Urinary bladder (tissue), 4 donors: ENCODE data around the gene RPE65. TPM values are rescaled to one million over a fixed set of nuclear protein-coding genes. Genes with fewer than 3 reads are reported as not detected.
"Not testable (repeated sequence)": the region's sequence is repeated elsewhere in the genome, so short reads cannot be mapped to it uniquely, and the experiment has no call there.

Experiments
- DNase-seq: peaks from one replicate; pipeline ENCODE4 v3.0.0-alpha.2; 2015; ENCODE audit errors: extremely low spot score
- H3K27ac ChIP-seq: one replicate; pipeline ENCODE4 v1.5.1; 2013; ENCODE audit warnings: low read depth, mild to moderate bottlenecking, moderate library complexity
- H3K36me3 ChIP-seq: one replicate; pipeline ENCODE4 v1.6.1; 2013; ENCODE audit warnings: mild to moderate bottlenecking, moderate library complexity; ENCODE audit not compliant: insufficient read depth
- H3K4me1 ChIP-seq: one replicate; pipeline ENCODE4 v1.6.1; 2013; ENCODE audit warnings: mild to moderate bottlenecking, moderate library complexity; ENCODE audit not compliant: insufficient read depth
- H3K4me3 ChIP-seq: one replicate; pipeline ENCODE4 v1.5.1; 2013; ENCODE audit warnings: low read depth, low read length
- WGBS: extraction: QIAGEN DNeasy Blood & Tissue Kit; methylation state at CpG from one replicate; pipeline ENCODE4 v1.1.7; 2013; 5-methylcytosine and 5-hydroxymethylcytosine counted together
- polyA plus RNA-seq: library from polyadenylated mRNA; stranded (reverse); fragments of 200-250 nt; gene quantifications from one replicate; pipeline ENCODE4 v1.2.3, GENCODE V29; 2013
- total RNA-seq: library from RNA; depleted of rRNA; stranded (reverse); fragments of >200 nt; gene quantifications from one replicate; pipeline ENCODE4 v1.2.3, GENCODE V29; 2014
- donor health status: healthy with polysubstance abuse.
- donor health status: healthy.

RPE65 gene
- 9.9 TPM for total RNA-seq
- polyA plus RNA-seq, result 0.89 TPM

DNA sequence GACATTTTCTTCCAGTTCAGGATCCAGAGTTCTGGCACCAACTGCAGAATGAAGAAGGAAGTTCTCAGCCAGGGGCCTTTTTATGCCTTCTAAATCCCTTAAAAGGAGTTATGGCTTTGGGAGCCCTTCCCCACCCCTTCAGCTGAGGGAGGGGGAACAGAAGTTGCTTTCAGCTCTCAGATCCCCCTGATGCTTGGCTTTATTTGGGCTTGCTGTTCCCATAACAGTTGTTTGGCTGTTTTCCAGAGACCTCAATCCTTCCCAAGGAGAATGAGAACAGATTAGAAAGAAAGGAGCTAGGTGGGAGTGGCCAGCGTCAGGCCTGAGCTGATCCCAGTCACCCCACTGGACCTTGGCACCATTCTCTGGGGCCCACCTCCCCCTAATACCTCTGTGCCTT, at the start of gene RPE65:
TSS of gene RPE65 (minus strand) at position 54 of the 400 bp plus-strand sequence. CDS start at position 5, 49 bp downstream.
- no peaks in the 10 kb centered on the region for H3K4me1 ChIP-seq
- DNase-seq, result peak; percentile 40
- no peaks in the 10 kb centered on the region for H3K36me3 ChIP-seq
- H3K27ac ChIP-seq, result no peak within 1 kb of the TSS
- no peak within 1 kb of the TSS for H3K4me3 ChIP-seq
- 16% methylated on average over 1 of the region's 1 CpG for WGBS

GRCh38 chr1:68497358-68497698, 47.6 kb upstream of the RPE65 start:
- no peak for DNase-seq
- no peak overlapping the region for H3K27ac ChIP-seq
- H3K4me3 ChIP-seq, result peak overlapping the region; percentile 39
- 5% methylated on average over 3 of the region's 3 CpGs for WGBS
- H3K36me3 ChIP-seq, result no peaks in the 10 kb centered on the region
- H3K4me1 ChIP-seq, result no peaks in the 10 kb centered on the region

DNA sequence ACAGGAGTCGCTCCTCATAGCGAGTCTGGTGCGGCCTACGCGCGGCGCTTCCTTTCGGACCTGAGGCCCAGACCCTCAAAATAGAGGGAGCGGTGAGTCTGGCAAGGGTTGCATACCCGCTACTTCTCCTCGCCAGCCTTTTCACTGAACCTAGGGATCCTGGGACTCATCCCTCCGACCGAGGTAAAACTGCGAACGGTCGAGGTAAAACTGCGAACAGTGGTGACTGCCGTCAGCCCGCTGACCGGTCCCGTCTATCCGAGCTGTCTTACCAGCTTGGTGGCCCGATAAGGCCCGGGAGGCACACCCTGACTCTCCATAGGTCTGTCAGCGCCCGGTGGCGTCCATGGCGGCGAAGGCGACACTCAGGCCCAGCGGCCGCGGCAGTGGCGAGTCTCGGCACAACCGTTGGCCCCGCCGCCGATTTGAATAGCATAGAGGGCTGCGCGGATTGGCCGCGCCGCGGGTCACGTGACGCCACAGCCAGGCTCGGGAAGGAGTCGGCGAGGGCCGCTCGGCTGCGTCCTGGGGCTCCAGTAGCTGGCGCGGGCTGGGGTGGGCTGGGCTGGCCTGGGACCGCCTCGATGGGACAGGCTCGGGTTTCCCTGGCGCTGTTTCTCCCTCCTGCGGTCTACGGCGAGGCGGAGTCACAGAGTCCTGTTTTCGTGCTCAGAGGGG, 47.1 kb upstream of the RPE65 start, which contains the start of gene DEPDC1:
TSS of gene DEPDC1 (minus strand) at position 403 of the 678 bp plus-strand sequence. CDS start at position 320, 83 bp downstream.
- under 1% methylated on average over 64 of the region's 64 CpGs for WGBS
- H3K36me3 ChIP-seq, result no peaks in the 10 kb centered on the region
- H3K4me3 ChIP-seq, result peak within 1 kb of the TSS; percentile 39
- H3K4me1 ChIP-seq, result no peaks in the 10 kb centered on the region
- no peak within 1 kb of the TSS for H3K27ac ChIP-seq
- DNase-seq, result peak; percentile 83

DNA sequence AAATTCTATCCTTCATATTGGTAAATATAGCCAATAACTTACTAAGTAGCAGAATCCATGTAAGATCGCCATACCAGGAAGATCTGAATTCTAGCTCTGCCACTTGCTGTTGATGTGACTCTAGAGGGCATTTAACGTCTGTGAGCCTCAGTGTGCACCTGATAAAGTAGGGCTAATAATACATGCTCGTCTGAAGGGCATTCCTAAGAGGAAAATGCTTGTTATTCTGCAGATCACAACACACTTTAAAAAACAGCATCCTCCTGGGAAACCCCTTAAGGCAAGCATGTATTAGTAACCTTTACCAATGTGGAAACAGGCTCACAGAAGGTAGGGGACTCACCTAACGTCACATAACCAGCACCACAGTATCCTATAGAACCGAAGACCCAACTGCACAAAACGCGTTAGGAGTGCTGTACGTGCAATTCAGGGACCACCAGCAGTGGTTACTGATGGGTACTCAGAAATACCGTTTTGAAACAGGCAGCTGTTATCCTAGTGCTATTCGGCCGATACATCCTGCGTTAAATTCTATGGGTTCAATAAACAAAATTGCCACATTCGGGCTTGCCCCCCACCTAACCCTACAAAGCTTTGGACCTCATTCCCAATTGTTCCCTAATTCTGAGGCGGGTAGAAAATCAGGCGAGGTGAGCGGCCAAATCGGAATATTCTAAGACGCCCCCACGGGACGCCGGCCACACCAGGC, 46.4 kb upstream of the RPE65 start:
- Histone ChIP-seq H3K27ac (no peak overlapping the region), H3K4me3 (peak overlapping the region; percentile 39), H3K4me1 (no peaks in the 10 kb centered on the region), H3K36me3 (no peaks in the 10 kb centered on the region)
- no peak for DNase-seq
- 10% methylated on average over 21 of the region's 21 CpGs for WGBS

GRCh38 chr1:68495532-68495931, 45.8 kb upstream of the RPE65 start:
- no peak overlapping the region for H3K27ac ChIP-seq
- WGBS, result 73% methylated on average over 3 of the region's 3 CpGs
- H3K4me3 ChIP-seq, result no peak overlapping the region
- H3K36me3 ChIP-seq, result no peaks in the 10 kb centered on the region
- no peaks in the 10 kb centered on the region for H3K4me1 ChIP-seq
- no peak for DNase-seq

DNA sequence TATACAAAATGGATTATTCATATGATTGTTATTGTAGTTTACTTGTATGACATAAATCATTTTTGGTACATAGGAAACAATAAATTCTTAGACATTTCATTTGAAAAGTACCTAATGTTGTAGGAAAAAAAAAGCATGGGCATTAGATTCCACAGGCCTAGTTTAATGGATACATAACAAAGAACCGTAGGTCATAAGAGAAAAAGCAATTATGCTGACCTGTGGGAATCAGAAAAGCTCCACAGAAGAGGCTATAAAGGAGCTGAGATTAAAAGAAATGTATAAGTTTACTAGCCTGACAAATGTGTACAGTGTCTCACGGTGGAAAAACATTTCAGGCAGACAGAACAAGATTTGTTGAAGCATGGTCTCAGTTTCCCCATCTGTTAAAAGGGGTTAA, 43.4 kb upstream of the RPE65 start:
- H3K36me3 ChIP-seq, result no peaks in the 10 kb centered on the region
- no peaks in the 10 kb centered on the region for H3K4me1 ChIP-seq
- DNase-seq, result no peak
- no peak overlapping the region for H3K27ac ChIP-seq
- H3K4me3 ChIP-seq, result no peak overlapping the region
- 71% methylated on average over 2 of the region's 2 CpGs for WGBS

- not testable (repeated sequence) for H3K4me1 ChIP-seq, H3K36me3 ChIP-seq, H3K4me3 ChIP-seq, H3K27ac ChIP-seq, DNase-seq
- WGBS, result 93% methylated on average over 6 of the region's 6 CpGs
Observed at GRCh38 chr1:68492255-68492654, 42.5 kb upstream of the RPE65 start.

DNA sequence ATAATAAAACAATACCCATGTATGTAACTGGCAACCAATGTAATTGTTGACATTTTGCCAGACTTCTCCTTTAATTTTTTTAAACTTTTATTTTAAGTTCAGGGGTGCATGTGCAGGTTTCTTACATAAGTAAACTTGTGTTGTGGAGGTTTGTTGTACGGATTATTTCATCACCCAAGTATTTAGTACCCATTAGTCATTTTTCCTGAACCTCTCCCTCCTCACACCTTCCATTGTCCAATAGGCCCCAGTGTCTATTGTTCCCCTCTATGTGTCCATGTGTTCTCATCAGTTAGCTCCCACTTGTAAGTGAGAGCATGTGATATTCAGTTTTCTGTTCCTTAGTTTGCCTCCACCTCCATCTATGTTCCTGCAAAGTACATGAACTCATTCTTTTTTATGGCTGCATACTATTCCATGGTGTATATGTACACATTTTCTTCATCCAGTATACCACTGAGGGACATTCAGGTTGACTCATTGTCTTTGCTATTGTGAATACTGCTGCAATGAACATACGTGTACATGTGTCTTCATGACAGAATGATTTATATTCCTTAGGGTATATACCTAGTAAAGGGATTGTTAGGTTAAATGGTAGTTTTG, 40.4 kb upstream of the RPE65 start:
- H3K36me3 ChIP-seq, result no peaks in the 10 kb centered on the region
- DNase-seq, result no peak
- no peak overlapping the region for H3K4me3 ChIP-seq
- no peaks in the 10 kb centered on the region for H3K4me1 ChIP-seq
- H3K27ac ChIP-seq, result no peak overlapping the region
- WGBS, result 98% methylated on average over 2 of the region's 2 CpGs

GRCh38 chr1:68485431-68486022, 35.8 kb upstream of the RPE65 start:
- no peak for DNase-seq
- no peaks in the 10 kb centered on the region for H3K4me1 ChIP-seq
- WGBS, result 76% methylated on average over 3 of the region's 3 CpGs
- H3K36me3 ChIP-seq, result no peaks in the 10 kb centered on the region
- no peak overlapping the region for H3K27ac ChIP-seq
- no peak overlapping the region for H3K4me3 ChIP-seq

DNA sequence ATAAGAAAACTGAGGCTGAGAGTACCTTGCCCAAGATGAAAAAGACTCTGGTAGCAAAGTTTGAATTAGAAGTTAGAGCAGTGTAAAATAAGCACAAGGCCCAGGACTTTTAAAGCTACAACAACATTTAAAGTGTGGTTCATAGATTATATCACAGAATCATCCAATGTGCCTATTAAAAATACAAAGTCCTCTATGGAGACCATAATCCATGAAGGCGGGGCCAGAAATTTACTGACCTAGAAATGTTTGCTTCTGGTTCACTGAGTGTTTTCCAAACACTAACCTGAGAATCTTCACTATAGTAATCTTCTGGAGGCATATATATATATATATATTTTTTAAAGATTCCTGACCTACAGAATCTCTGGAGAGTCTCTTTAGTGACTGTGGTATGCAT, 34.9 kb upstream of the RPE65 start:
- Histone ChIP-seq H3K36me3 (no peaks in the 10 kb centered on the region), H3K27ac (no peak overlapping the region), H3K4me3 (no peak overlapping the region), H3K4me1 (no peaks in the 10 kb centered on the region)
- DNase-seq, result no peak
- WGBS, result 100% methylated on average over 1 of the region's 1 CpG

DNA sequence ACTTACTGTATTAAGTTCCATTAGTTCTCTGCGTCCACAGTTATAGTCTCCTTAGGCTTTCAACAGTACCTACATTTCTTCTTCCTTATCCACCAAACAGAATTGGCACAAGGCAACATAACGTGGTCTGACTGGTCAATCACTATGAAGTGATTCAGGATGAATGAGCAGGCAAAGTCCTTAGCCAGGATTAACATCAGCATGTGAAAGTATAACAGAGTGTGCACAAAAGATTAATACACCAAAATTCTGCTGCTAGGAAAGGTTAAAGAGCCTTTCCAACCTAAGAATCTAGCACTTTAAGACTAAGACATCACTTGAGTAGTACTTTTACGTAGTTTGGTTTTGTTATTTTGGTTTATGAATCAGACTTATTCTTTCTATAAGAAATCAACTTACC, 31.3 kb upstream of the RPE65 start:
- DNase-seq, result no peak
- 93% methylated on average over 3 of the region's 3 CpGs for WGBS
- H3K27ac ChIP-seq, result no peak overlapping the region
- H3K36me3 ChIP-seq, result no peaks in the 10 kb centered on the region
- H3K4me1 ChIP-seq, result no peaks in the 10 kb centered on the region
- no peak overlapping the region for H3K4me3 ChIP-seq

DNA sequence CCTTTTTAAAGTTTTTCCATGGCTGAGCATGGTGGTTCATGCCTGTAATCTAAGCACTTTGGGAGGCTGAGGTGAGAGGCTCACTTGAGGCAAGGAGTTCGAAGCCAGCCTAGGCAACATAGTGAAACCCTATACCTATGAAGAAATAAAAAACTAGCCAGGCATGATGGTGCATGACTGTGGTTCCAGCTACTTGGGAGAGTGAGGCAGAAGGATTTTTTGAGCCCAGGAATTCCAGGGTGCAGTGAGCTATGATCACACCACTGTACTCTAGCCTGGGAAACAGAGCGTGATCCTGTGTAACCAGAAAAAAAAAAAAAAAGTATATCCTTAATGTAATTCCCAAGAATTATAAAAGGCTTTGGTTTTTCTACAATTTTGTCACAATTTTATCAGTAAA, 29.7 kb upstream of the RPE65 start:
- 98% methylated on average over 2 of the region's 2 CpGs for WGBS
- no peak for DNase-seq
- H3K36me3 ChIP-seq, result no peaks in the 10 kb centered on the region
- no peak overlapping the region for H3K27ac ChIP-seq
- H3K4me1 ChIP-seq, result no peaks in the 10 kb centered on the region
- H3K4me3 ChIP-seq, result no peak overlapping the region

DNA sequence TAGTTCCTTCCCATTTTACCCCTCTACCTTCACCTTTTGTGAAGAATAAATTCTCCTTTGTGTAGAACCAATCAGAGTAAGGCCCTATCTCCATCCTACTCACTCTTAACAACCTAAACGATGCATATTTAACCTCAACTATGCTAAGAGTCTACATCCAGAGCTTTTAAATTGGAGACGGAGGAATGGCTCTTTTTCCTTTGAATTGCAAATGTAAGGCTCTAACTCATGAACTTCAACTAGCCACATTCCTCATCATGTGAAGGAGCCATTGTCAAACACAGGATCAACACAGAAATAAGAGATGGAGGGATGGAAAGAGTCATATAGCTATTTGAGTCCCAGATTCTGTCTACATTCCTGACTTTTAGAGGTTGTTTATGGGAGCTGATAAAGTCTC, 28.9 kb upstream of the RPE65 start:
- no peak overlapping the region for H3K27ac ChIP-seq
- 90% methylated on average over 2 of the region's 2 CpGs for WGBS
- DNase-seq, result no peak

DNA sequence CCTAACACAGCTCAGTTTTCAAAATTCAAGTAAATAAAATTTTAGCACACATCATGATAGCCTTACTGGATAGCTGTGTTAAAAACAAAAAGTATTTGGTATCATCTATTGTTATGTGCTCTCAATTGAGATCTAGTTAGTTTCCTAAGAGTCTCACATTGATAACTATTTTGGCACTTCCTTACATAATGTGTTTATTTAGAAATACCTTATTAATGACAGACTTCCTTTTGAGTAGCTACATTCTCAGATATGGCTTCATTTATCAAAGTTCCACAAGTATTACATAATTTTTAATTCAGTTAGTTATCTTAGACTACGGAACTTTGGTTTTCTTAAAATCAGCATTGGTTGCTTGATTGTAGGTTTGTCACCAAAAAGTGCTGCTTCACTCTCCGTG, 26.9 kb upstream of the RPE65 start:
- not testable (repeated sequence) for H3K4me1 ChIP-seq, H3K4me3 ChIP-seq, DNase-seq, H3K36me3 ChIP-seq, H3K27ac ChIP-seq
- WGBS, result 87% methylated on average over 2 of the region's 2 CpGs

More for the DNA sequence above, 28.9 kb upstream of the RPE65 start:
- Histone ChIP-seq H3K4me1 (no peaks in the 10 kb centered on the region), H3K4me3 (no peak overlapping the region), H3K36me3 (no peaks in the 10 kb centered on the region)
